CD4-positive, alpha-beta T cell treated with Interleukin-15 for 1 hour (primary cell): ENCODE data around the gene ETNPPL.
"Not testable (repeated sequence)": the region's sequence is repeated elsewhere in the genome, so short reads cannot be mapped to it uniquely, and the experiment has no call there.

Experiments used
- DNase-seq: peaks from one replicate; pipeline ENCODE4 v3.0.0-alpha.2; 2020

ETNPPL gene

DNA sequence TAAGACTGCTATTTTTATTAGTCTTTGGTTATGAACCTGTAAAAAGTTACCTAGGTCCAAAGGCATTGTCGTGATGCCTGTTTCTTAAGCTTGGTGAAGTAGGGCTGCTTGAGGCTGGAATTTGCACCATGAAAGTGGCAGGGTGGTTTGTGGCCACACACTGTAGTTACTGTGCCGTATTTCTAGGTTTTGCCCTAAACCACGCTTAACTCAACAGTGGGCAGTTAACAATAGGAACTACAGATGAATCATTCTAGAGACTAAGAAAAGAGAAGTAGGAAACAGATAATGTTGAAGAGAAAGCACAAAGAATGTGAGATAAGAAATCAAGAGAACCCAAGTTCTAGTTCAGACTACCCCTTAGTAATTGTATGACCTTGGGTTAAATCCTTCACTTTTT, 11.5 kb downstream of the ETNPPL start:
- DNase-seq, result no peak

DNA sequence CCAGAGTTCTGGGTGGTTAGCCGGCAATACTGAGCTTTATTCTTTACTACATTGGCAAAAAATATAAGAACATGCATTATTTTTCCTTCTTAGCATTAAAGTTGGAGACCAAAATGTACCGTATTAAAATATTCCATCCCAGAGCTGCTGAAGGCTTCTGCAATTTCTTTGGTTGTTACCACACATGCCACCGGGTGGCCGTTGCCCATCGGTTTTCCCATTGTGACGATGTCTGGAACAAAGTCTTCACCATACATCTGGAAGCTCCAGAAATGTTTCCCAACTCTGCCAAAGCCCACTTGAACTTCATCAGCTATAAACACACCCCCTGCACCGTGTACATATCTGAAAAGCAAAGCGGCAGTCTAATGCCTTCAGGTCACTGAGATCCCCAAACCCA, 13.7 kb downstream of the ETNPPL start:
- DNase-seq, result no peak

DNA sequence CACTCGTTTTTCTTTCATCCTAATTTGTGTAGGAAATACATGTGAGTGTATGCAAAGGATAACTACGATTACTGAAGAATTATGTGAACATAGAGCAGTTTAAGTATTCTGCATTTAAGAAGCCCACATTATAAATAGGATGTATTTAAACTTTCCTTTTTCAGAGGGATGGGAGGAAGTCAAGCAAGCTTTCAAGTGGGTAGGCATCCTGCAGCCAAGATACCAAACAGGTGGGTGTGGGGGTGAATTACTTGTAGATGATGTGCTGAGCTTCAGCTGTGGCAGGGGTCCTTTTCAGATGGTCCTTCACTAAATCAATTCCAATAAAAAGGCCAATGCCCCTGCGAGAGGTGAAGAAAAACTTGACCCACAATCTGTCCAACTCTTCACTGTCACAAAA, 16.3 kb downstream of the ETNPPL start:
- DNase-seq, result no peak

GRCh38 chr4:108744307-108744706, 18.5 kb downstream of the ETNPPL start:
- DNase-seq, result no peak

DNA sequence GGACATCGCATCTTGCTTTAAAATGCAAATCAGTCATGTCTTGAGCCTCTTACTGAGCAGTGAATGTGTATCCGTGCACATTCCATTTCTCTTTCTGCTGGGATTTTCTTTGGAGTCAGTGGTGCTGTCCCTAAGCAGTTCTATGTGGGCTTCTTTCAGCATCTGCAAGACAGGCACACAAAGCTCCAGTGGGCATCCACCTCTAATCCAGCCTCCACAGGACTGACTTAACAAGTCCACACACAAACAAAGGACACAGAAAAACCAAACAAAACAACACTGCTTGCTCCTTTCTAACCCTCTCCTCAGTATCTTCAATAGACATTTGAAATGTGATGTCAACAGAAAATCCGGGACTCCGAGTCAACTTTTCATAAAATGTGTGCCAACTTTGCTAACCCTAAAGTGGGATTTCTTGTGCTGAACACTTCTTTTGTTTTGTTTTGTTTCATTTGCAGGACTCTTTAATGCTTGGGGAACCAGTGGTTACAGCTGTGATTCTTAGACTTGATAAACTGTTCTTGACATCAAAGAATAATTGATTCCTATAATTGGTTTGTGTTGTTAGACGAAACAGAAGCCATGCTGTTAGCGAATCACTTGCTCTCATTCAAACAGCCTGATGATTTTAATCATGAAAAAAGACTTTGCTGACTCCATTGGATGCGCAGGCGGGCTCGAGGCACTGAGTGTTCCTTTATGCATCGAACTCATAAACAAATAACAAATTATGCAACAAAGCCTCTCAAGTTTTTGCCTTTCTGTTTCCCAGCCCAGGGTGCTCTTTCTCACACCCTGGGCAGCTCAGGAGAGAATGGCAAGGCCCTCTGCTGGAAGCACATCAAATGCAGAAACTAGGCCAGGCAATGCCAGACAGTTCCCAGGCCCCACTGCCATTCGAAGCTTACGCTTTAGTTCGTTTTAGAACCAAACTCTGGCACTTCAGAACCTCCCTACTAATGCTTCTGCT, 20.1 kb downstream of the ETNPPL start:
- no peak for DNase-seq

GRCh38 chr4:108738003-108738706, 24.7 kb downstream of the ETNPPL start:
- DNase-seq, result no peak

DNA sequence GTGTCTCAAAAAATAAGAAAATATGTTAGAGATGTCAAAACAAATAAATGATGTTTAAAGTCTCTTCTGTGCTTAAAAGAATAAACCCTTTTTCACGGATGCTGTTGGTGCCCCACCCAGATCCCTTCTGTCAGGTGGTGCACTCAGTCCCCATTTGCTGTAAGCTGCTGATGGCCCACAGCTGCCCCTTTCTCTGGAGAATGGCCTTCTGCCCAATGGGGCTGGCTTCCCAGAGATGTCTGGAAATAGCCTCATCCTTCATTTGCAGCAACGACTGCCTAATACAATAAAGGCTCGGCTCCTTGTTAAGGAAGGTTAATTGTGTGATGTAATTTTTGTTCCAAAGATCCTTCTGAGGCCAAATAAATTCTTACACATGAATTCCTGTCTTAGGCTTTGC, 31.8 kb downstream of the ETNPPL start:
- DNase-seq, result no peak

GRCh38 chr4:108730579-108730978, 32.3 kb downstream of the ETNPPL start:
- no peak for DNase-seq

DNA sequence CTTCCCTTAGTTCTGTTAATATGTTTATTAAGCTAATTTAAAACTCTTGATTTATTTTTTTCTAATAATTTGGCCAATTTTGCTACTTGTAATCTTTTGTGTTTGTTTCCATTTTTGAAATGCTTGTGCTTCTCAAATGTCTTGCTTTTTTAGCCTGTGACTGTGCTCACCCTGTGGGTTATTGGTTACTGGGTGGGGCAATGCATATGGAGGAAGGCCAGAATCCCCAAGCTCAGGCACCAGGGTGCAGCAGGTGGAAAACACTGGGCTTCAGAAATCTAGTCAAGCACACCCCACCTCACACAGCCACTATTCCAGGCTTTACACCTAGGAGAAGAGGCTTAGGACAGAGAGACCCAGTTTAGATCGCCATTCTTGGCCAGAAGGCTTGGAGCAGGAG, 33.1 kb downstream of the ETNPPL start:
- no peak for DNase-seq

DNA sequence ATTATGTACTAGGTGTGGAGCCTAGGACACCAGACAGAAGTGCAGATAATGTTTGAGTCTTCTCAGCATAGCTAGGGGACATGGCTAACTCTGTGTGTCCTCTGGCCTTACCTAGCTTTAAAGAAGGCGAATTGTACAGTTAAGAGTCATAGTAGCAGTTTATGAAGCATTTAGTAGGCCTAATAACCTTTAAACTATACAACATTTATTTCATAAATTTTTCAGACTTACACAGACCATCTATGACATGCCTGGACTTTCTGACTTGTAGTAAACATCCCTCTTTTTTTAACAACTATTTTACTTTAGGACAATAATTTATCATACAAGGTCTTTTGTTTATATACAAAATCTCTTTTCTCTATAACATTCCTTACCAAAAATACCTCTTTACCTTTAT, 37.4 kb downstream of the ETNPPL start:
- DNase-seq, result no peak

- no peak for DNase-seq
Measured at GRCh38 chr4:108717386-108717785, 45.5 kb downstream of the ETNPPL start.

- no peak for DNase-seq
Measured at GRCh38 chr4:108716340-108716739, 46.5 kb downstream of the ETNPPL start.

GRCh38 chr4:108714880-108715279, 48.0 kb downstream of the ETNPPL start:
- no peak for DNase-seq

DNA sequence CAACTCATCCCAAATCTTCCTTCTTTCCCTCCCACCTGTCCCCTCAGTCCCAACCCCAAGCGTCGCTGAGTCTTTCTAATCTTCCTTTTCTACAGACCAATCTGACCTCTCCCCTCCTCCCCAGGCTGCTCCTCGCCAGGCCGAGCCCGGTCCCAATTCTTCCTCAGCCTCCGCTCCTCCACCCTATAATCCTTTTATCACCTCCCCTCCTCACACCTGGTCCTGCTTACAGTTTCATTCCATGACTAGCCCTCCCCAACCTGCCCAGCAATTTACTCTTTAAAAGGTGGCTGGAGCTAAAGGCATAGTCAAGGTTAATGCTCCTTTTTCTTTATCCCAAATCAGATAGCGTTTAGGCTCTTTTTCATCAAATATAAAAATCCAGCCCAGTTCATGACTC, 52.3 kb downstream of the ETNPPL start:
- not testable (repeated sequence) for DNase-seq

- DNase-seq, result no peak
Measured at GRCh38 chr4:108709722-108710121, 53.1 kb downstream of the ETNPPL start.

DNA sequence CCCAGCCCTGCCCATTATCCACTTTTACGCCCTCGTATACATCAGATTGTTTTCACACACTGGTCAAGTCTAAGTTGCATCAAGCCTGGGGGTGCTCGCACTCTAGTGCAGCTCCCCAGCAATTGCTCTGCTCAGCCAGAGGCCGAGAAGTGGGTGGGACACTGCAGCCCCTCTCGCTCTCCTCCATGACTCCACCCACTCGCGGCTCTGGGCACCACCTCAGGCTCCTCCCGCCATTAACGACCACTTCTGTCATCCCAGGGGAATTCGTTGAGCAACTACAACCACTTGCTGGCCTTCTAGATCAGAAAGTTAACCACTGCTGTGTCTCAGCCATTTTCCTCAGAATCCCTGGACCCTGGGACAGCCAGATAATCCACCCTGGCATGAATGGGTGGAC, 53.6 kb downstream of the ETNPPL start:
- DNase-seq, result no peak

DNA sequence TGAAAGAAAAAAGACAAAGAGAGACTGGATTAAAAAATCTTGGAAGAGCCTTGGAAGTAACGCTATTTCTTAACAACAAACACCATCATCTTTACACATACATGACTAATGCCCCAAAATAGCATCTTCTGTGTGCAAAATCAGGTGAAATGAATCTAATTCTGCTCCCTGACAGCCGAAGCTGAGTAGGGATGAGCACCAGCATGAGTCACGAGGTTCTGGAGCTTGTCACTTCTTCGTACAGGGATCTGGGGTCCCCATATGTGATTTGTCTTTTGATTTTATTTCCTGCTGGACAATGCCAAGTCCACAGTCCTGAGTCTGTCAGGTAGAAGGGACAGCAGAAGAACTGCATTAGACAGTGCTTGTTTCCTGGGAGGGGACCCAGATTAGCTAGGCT, 56.6 kb downstream of the ETNPPL start:
- no peak for DNase-seq

DNA sequence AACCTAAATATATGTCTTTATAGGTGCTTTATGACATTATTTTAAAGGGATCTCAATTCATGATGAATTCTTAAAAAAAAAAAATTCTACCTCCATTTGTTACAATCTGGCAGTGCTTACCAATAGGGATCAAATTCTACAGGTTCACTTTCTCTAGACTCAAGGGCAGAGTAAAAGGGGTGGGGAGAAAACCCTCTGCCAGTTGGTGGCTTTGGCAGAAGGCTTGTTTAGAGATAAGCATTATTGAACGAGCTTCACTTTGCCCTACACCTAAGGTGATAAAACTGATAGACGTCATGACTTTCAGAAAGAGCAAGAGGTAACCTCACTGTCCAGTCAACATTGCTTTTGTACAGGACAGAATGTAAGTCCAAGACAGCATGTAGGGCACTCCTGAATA, 58.9 kb downstream of the ETNPPL start:
- no peak for DNase-seq

GRCh38 chr4:108703370-108703769, 59.5 kb downstream of the ETNPPL start:
- DNase-seq, result no peak

DNA sequence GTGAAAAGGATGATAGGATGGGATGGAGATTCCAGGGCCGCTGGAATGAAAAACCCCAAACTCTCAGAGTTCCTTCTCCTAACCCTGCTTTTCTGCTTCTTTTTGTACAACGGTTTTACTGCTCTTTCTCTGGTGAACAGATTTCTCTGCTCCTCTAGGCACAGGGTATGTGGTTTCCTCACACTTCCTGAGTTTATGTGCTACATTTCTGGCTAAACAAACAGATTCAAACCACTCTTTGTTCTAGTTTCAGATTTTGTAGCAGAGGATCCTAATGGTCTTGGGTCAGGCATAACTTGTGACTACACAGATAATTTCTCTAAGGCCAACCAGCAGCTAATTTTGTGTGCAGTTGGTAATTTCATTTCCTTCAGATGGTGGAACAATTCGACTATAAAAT, 59.9 kb downstream of the ETNPPL start:
- DNase-seq, result no peak

- DNase-seq, result no peak
Measured at GRCh38 chr4:108700081-108700757, 62.6 kb downstream of the ETNPPL start.

DNA sequence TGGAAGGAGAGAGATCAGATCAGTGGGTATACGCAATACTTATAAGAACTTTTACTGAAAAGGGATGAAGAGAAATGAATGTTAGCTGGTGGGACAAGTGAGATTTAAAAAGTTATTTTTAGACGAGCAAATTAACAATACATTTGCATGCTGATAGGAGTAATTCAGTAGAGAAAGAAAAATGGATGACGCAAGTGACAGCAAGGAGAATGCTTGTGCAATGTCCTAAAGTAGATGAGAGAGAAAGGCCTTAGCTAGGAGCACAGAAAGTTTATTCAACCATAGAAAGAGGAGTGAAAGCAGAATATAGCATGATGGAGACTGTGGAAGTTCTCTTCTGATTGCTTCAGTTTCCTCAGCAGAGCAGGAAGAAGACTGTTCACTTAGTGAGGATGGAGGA, 66.7 kb downstream of the ETNPPL start:
- no peak for DNase-seq

GRCh38 chr4:108695062-108695461, 67.8 kb downstream of the ETNPPL start:
- no peak for DNase-seq

DNA sequence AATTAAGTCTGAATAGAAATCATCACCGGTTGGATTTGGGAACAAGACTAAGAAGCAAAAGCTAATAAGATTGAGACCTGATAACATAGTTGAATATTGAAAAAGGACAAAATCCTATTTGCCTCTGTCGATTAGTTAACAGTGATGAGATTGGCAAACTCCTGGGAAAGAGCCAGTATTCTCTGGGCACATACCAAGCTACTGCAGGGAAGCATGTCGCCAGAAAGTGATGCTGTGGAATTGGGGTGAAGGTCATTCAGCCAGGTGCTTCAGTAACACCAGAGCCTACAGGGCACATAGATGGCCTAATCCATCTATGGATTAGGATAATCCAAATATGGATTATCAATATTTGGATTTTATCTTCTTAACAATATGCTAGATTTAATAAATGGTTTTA, 68.4 kb downstream of the ETNPPL start:
- DNase-seq, result no peak
